ENCODE measurements around the gene CPEB1. TPM values are rescaled to one million over a fixed set of nuclear protein-coding genes. Genes with fewer than 3 reads are reported as not detected.

CPEB1 gene
- total RNA-seq, 1 experiment from 2014 or later = 0.04 TPM

DNA sequence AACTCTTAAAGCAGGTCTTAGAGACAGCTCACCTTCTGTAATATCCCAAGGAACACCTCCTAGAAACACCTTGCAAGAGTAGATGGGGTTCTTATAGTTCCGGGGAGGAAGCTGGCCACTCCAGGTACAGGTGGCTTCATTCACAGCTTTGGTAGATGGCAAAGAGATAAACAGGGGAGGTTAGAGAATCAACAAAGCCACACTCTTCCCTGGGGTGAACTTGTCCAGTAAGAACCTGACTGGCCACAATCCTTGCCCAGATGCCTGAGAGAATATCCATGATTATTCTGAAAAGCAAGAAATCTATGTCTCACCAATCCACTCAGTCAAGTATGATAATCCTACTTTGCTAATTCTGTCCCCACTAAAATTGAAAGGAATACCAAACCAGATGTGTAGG lies 93.3 kb downstream of the CPEB1 start:
- Histone ChIP-seq H3K4me1 (no peaks in the 10 kb centered on the region), H3K27me3 (peaks cover 24% of the 10 kb centered on the region; the same call in 1 of the 2 replicates), H3K27ac (no peak overlapping the region), H3K36me3 (no peaks in the 10 kb centered on the region), H3K4me3 (no peak overlapping the region), H3K9me3 (replicated peaks) (no peaks in the 10 kb centered on the region)
- no peak for DNase-seq

GRCh38 chr15:82552861-82553260 lies 94.3 kb downstream of the CPEB1 start:
- no peak for DNase-seq
- H3K4me1 ChIP-seq = no peaks in the 10 kb centered on the region
- no peaks in the 10 kb centered on the region for H3K36me3 ChIP-seq
- no peak overlapping the region for H3K27ac ChIP-seq
- no peak overlapping the region for H3K4me3 ChIP-seq
- no peaks in the 10 kb centered on the region for H3K9me3 ChIP-seq (replicated peaks)
- H3K27me3 ChIP-seq = peaks cover 20% of the 10 kb centered on the region; the same call in 1 of the 2 replicates

DNA sequence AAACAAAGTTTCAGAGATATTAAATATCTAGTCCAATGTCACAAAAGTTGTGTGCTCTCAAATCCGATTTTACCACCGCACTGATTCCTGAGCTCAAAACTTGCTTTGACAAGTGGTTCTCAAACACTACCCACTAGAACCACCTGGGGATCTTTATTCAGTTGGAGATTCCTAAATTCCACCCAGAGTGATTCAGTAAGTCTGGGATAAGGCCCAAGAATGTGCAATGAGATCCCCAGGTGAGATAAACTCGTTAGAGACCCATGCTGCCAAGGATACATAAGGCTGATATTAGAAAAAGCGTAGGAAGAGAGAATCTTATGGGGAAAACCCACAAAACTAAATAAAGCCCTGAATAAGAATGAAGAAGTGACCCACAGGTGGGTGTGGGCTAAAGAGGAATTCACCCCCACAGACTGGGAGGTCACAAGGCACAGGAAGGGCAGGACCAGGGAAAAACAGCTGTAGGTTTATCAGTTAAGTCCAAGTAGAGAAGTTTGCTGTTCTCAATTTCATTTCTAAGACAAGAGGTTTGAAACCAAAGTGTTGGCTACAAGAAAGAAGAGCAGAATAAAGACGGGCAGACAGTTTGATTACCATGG lies 95.4 kb downstream of the CPEB1 start:
- no peaks in the 10 kb centered on the region for H3K9me3 ChIP-seq (replicated peaks)
- no peaks in the 10 kb centered on the region for H3K36me3 ChIP-seq
- H3K4me1 ChIP-seq = no peaks in the 10 kb centered on the region
- no peak for DNase-seq
- H3K27ac ChIP-seq = no peak overlapping the region
- H3K4me3 ChIP-seq = no peak overlapping the region
- peaks cover 13% of the 10 kb centered on the region; the same call in 1 of the 2 replicates for H3K27me3 ChIP-seq

- H3K4me1 ChIP-seq = no peaks in the 10 kb centered on the region
- no peak for DNase-seq
- no peaks in the 10 kb centered on the region for H3K36me3 ChIP-seq
- H3K4me3 ChIP-seq = no peak overlapping the region
- H3K27me3 ChIP-seq = peaks cover 9% of the 10 kb centered on the region; the same call in 1 of the 2 replicates
- H3K27ac ChIP-seq = no peak overlapping the region
- H3K9me3 ChIP-seq (replicated peaks) = no peaks in the 10 kb centered on the region
Measured at GRCh38 chr15:82549199-82549665, 97.9 kb downstream of the CPEB1 start.

DNA sequence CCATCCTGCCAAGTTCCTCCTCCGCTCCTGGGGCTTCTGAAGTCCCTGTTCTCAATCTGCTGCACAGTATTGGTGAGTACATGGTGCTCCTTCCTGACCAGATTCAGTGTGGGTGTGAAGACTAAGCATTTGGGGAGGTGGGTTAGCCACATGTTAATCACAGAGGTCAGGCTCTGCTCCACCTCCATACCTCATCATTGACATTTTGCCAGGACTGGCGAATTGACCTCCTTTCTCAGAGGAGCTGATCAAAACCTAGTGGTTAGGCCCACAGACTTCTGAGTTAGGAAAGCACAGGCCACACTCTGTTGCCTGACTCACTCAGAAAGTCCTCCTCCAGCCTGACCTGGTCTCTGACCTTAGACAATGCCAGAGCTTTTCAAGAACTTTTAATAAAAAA lies 98.5 kb downstream of the CPEB1 start:
- Histone ChIP-seq H3K4me1 (no peaks in the 10 kb centered on the region), H3K27ac (no peak overlapping the region), H3K4me3 (no peak overlapping the region), H3K27me3 (peaks cover 9% of the 10 kb centered on the region; the same call in 1 of the 2 replicates), H3K36me3 (no peaks in the 10 kb centered on the region), H3K9me3 (replicated peaks) (no peaks in the 10 kb centered on the region)
- no peak for DNase-seq

- Histone ChIP-seq H3K4me1 (no peaks in the 10 kb centered on the region), H3K4me3 (no peak overlapping the region), H3K36me3 (no peaks in the 10 kb centered on the region), H3K27me3 (peaks cover 4% of the 10 kb centered on the region; the same call in 1 of the 2 replicates), H3K9me3 (replicated peaks) (no peaks in the 10 kb centered on the region), H3K27ac (no peak overlapping the region)
- DNase-seq = no peak
Measured at GRCh38 chr15:82545478-82545877, 101.7 kb downstream of the CPEB1 start.

- no peak overlapping the region for H3K27ac ChIP-seq
- no peak overlapping the region for H3K4me3 ChIP-seq
- DNase-seq = no peak
- no peaks in the 10 kb centered on the region for H3K9me3 ChIP-seq (replicated peaks)
- peaks cover 4% of the 10 kb centered on the region; the same call in 1 of the 2 replicates for H3K27me3 ChIP-seq
- H3K4me1 ChIP-seq = no peaks in the 10 kb centered on the region
- no peaks in the 10 kb centered on the region for H3K36me3 ChIP-seq
Measured at GRCh38 chr15:82545002-82545401, 102.2 kb downstream of the CPEB1 start.

DNA sequence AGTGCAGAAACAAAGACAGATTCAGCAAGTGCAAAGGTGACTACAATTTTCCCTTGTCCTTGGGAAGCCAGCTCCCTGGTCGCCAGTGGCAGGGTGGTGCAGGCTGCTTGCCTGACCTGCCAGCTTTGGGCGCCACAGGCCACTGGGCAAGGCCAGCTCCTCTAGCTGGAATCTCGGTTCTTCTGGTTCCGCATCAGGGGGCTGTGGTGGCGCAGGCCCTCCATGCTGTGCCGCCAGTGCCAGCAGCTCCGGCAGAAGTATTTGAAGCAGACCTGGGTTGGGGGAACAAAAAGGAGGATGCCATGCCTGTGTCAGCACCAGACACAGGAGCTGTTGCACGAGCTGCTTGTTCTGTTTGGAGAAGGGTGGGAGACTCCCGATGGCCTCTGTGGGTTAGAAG lies 102.7 kb downstream of the CPEB1 start:
- no peak for DNase-seq
- Histone ChIP-seq H3K9me3 (replicated peaks) (no peaks in the 10 kb centered on the region), H3K27ac (no peak overlapping the region), H3K36me3 (peaks cover 4% of the 10 kb centered on the region), H3K27me3 (peaks cover 2% of the 10 kb centered on the region; the same call in 1 of the 2 replicates), H3K4me3 (no peak overlapping the region), H3K4me1 (no peaks in the 10 kb centered on the region)

DNA sequence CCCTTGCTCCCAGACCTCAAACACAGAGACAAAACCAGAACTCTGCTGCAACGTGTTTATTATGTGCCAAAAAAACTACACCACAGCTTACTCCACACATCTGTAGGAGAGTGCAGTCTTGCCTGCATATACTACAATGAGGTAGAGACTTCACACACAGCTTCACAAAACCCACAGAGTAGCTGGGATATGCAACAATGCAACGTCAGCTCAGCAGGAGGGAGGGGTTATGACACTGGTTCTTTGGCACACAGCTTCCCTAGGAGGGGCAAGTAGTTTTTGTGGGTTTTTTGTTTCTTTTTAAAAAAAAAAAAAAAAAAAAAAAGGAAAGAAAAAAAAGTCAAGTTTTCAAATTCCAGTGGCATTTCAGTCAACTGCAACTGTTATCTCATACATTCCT lies 104.0 kb downstream of the CPEB1 start:
- H3K27me3 ChIP-seq = no peaks in the 10 kb centered on the region
- peak in 1 of 2 experiments; percentile 12 for DNase-seq
- H3K36me3 ChIP-seq = peaks cover 16% of the 10 kb centered on the region
- no peak overlapping the region for H3K4me3 ChIP-seq
- peaks cover 4% of the 10 kb centered on the region; the same call in 1 of the 2 replicates for H3K4me1 ChIP-seq
- no peak overlapping the region for H3K27ac ChIP-seq
- no peaks in the 10 kb centered on the region for H3K9me3 ChIP-seq (replicated peaks)

DNA sequence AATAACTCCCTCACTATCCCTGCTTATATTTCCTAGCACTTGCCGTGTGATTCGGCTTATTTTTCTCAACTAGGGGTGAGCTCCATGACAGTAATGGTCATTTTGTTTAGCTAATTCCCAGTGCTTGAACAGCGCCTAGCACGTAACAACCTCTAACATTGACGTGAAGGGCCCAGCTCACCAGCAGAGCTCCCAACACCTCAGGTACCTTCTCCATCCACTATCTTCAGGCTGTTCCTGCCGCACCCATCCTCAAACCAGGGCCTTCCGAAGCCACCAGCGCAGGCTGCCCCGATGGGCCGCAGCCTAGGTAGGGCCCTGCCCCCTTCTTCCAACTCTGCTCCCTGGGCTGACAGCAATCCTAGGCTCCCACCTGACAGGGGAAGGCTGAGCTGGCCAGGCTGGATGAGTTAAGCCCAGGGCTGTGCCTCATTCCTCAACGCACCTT lies 106.2 kb downstream of the CPEB1 start:
- Histone ChIP-seq H3K4me3 (peak overlapping the region; percentile 84), H3K27me3 (no peaks in the 10 kb centered on the region), H3K36me3 (peaks cover 38% of the 10 kb centered on the region), H3K27ac (peak overlapping the region; percentile 40), H3K4me1 (peaks cover 4% of the 10 kb centered on the region; the same call in 1 of the 2 replicates), H3K9me3 (replicated peaks) (no peaks in the 10 kb centered on the region)
- no peak for DNase-seq

GRCh38 chr15:82540055-82540983 lies 106.8 kb downstream of the CPEB1 start, which contains the start of gene RPS17:
TSS of gene RPS17 (minus strand) at chr15:82540457. CDS start at chr15:82540428, 29 bp downstream.
- peak within 1 kb of the TSS; percentile 88 for H3K27ac ChIP-seq
- no peaks in the 10 kb centered on the region for H3K9me3 ChIP-seq (replicated peaks)
- peaks cover 44% of the 10 kb centered on the region for H3K36me3 ChIP-seq
- peaks cover 4% of the 10 kb centered on the region; the same call in 1 of the 2 replicates for H3K4me1 ChIP-seq
- H3K4me3 ChIP-seq = peak within 1 kb of the TSS; percentile 84
- no peaks in the 10 kb centered on the region for H3K27me3 ChIP-seq
- DNase-seq = peak; percentile 94 to 97

GRCh38 chr15:82539691-82540054 lies 107.5 kb downstream of the CPEB1 start:
- Histone ChIP-seq H3K27ac (peak overlapping the region; percentile 88), H3K9me3 (replicated peaks) (no peaks in the 10 kb centered on the region), H3K4me1 (peaks cover 4% of the 10 kb centered on the region; the same call in 1 of the 2 replicates), H3K4me3 (peak overlapping the region; percentile 84), H3K36me3 (peaks cover 49% of the 10 kb centered on the region), H3K27me3 (no peaks in the 10 kb centered on the region)
- DNase-seq = peak in 1 of 2 experiments; percentile 28

- Histone ChIP-seq H3K9me3 (replicated peaks) (no peaks in the 10 kb centered on the region), H3K4me3 (peak overlapping the region; percentile 84), H3K27ac (peak overlapping the region; percentile 88), H3K4me1 (peaks cover 4% of the 10 kb centered on the region; the same call in 1 of the 2 replicates), H3K36me3 (peaks cover 55% of the 10 kb centered on the region), H3K27me3 (no peaks in the 10 kb centered on the region)
- no peak for DNase-seq
Measured at GRCh38 chr15:82538961-82539690, 108.0 kb downstream of the CPEB1 start.

- Histone ChIP-seq H3K36me3 (peaks cover 61% of the 10 kb centered on the region), H3K9me3 (replicated peaks) (no peaks in the 10 kb centered on the region), H3K4me3 (no peak overlapping the region), H3K27me3 (no peaks in the 10 kb centered on the region), H3K4me1 (peaks cover 4% of the 10 kb centered on the region; the same call in 1 of the 2 replicates), H3K27ac (no peak overlapping the region)
- no peak for DNase-seq
Measured at GRCh38 chr15:82537351-82537908, 109.7 kb downstream of the CPEB1 start.

Measured in SJCRH30 (cell line).